HG03064 (cell line): Measurements from ENCODE around the gene HCRT.

Experiments
- ATAC-seq: cut with Tn5 transposase; IDR thresholded peaks from one replicate; pipeline ENCODE4 v1.9.1; 2021; ENCODE audit warnings: low read depth; ENCODE audit not compliant: unreplicated experiment

HCRT gene

GRCh38 chr17:42180922-42181850, 4.1 kb downstream of the HCRT start, which contains the start of gene KCNH4:
Gene KCNH4, minus strand, starts transcription at chr17:42181142. Its CDS starts 197 bp downstream, at chr17:42180945.
- no peak for ATAC-seq

- no peak for ATAC-seq
These were observed 4.8 kb downstream of the HCRT start for GRCh38 chr17:42180411-42180921.

GRCh38 chr17:42179911-42180410, 5.3 kb downstream of the HCRT start:
- ATAC-seq = no peak

GRCh38 chr17:42179335-42179734, 5.9 kb downstream of the HCRT start:
- no peak for ATAC-seq

GRCh38 chr17:42178817-42179216, 6.4 kb downstream of the HCRT start:
- no peak for ATAC-seq

- ATAC-seq = no peak
These were observed 7.6 kb downstream of the HCRT start for GRCh38 chr17:42177684-42178083.

- no peak for ATAC-seq
These were observed 11.0 kb downstream of the HCRT start for GRCh38 chr17:42174126-42174783.

- ATAC-seq = no peak
These were observed 13.4 kb downstream of the HCRT start for GRCh38 chr17:42171831-42172230.

- no peak for ATAC-seq
These were observed 15.9 kb downstream of the HCRT start for GRCh38 chr17:42169351-42169750.

- ATAC-seq = no peak
These were observed 17.4 kb downstream of the HCRT start for GRCh38 chr17:42167807-42168206.

- ATAC-seq = no peak
These were observed 19.0 kb downstream of the HCRT start for GRCh38 chr17:42166196-42166763.

GRCh38 chr17:42165751-42166150, 19.5 kb downstream of the HCRT start:
- no peak for ATAC-seq

GRCh38 chr17:42163696-42164407, 21.4 kb downstream of the HCRT start:
- no peak for ATAC-seq

- ATAC-seq = no peak
These were observed 22.1 kb downstream of the HCRT start for GRCh38 chr17:42163113-42163512.

GRCh38 chr17:42160531-42160910, 24.7 kb downstream of the HCRT start:
- no peak for ATAC-seq

GRCh38 chr17:42159796-42160530, 25.3 kb downstream of the HCRT start:
- ATAC-seq = no peak

- ATAC-seq = no peak
These were observed 29.6 kb downstream of the HCRT start for GRCh38 chr17:42155614-42156045.

- no peak for ATAC-seq
These were observed 31.1 kb downstream of the HCRT start for GRCh38 chr17:42153919-42154742.
